ENCODE measurements around the gene DLEC1.
"Not testable (repeated sequence)": the region's sequence is repeated elsewhere in the genome, so short reads cannot be mapped to it uniquely, and the experiment has no call there.

The DLEC1 gene

GRCh38 chr3:38122712-38123290, 83.8 kb downstream of the DLEC1 start:
- no peak for FAIRE-seq

- no peak for FAIRE-seq
These were observed 85.5 kb downstream of the DLEC1 start for GRCh38 chr3:38124324-38125122.

- FAIRE-seq = no peak
These were observed 86.5 kb downstream of the DLEC1 start for GRCh38 chr3:38125305-38126120.

- no peak for FAIRE-seq
These were observed 87.3 kb downstream of the DLEC1 start for GRCh38 chr3:38126121-38126892.

- FAIRE-seq = no peak
These were observed 88.7 kb downstream of the DLEC1 start for GRCh38 chr3:38127611-38128302.

GRCh38 chr3:38128303-38128655, 89.3 kb downstream of the DLEC1 start:
- no peak for FAIRE-seq

GRCh38 chr3:38129058-38129457, 90.0 kb downstream of the DLEC1 start:
- no peak for FAIRE-seq

GRCh38 chr3:38130631-38131065, 91.6 kb downstream of the DLEC1 start:
- FAIRE-seq = no peak

- no peak for FAIRE-seq
These were observed 92.8 kb downstream of the DLEC1 start for GRCh38 chr3:38131621-38132369.

GRCh38 chr3:38133209-38133556, 94.2 kb downstream of the DLEC1 start:
- no peak for FAIRE-seq

GRCh38 chr3:38133557-38134405, 94.8 kb downstream of the DLEC1 start:
- no peak for FAIRE-seq

- not testable (repeated sequence) for FAIRE-seq
These were observed 95.6 kb downstream of the DLEC1 start for GRCh38 chr3:38134517-38135143.

GRCh38 chr3:38135621-38136277, 96.7 kb downstream of the DLEC1 start:
- not testable (repeated sequence) for FAIRE-seq

GRCh38 chr3:38136393-38136776, 97.4 kb downstream of the DLEC1 start:
- no peak for FAIRE-seq

- FAIRE-seq = peak; percentile 99
These were observed 98.0 kb downstream of the DLEC1 start, which contains the start of gene ACAA1 for GRCh38 chr3:38136777-38137614. TSS of gene ACAA1 (minus strand) at chr3:38137127. CDS start at chr3:38137035, 92 bp downstream.

GRCh38 chr3:38137615-38138348, 98.8 kb downstream of the DLEC1 start:
- FAIRE-seq = no peak

- no peak for FAIRE-seq
These were observed 99.6 kb downstream of the DLEC1 start, which contains the start of gene MYD88 for GRCh38 chr3:38138349-38139190. TSS of gene MYD88 (plus strand) at chr3:38138661. CDS start at chr3:38138701, 40 bp downstream.

Data from A204.1 (cell line).